CD4-positive, alpha-beta T cell treated with Interleukin-1 beta for 1 hour (primary cell): Measurements from ENCODE around the gene ALDH1A1.
A peak's percentile ranks its signal among the peaks of the same experiment; 100 is the strongest.

Source experiments
- DNase-seq, 2 donors: peaks; one replicate each; pipeline ENCODE4 v3.0.0-alpha.2; 2020 to 2022

ALDH1A1 gene

GRCh38 chr9:72952914-72953313 is at the start of gene ALDH1A1:
Gene ALDH1A1 (minus strand): TSS chr9:72953053. CDS start chr9:72953000, 53 bp downstream.
- peak in 1 of 2 donors; percentile 0 for DNase-seq

GRCh38 chr9:73001860-73002259 is 49.0 kb upstream of the ALDH1A1 start:
- DNase-seq = no peak

- no peak for DNase-seq
These were observed 45.5 kb upstream of the ALDH1A1 start for GRCh38 chr9:72998363-72998762.

GRCh38 chr9:72997387-72997995 is 44.6 kb upstream of the ALDH1A1 start:
- no peak for DNase-seq

- DNase-seq = no peak
These were observed 43.9 kb upstream of the ALDH1A1 start for GRCh38 chr9:72996684-72997314.

- DNase-seq = no peak
These were observed 43.3 kb upstream of the ALDH1A1 start for GRCh38 chr9:72996114-72996513.

GRCh38 chr9:72995131-72996024 is 42.5 kb upstream of the ALDH1A1 start:
- DNase-seq = no peak

- no peak for DNase-seq
These were observed 38.9 kb upstream of the ALDH1A1 start for GRCh38 chr9:72991772-72992171.

GRCh38 chr9:72990397-72991182 is 37.7 kb upstream of the ALDH1A1 start:
- DNase-seq = no peak

GRCh38 chr9:72986522-72987116 is 33.8 kb upstream of the ALDH1A1 start:
- DNase-seq = no peak

GRCh38 chr9:72985746-72986145 is 32.9 kb upstream of the ALDH1A1 start:
- DNase-seq = no peak

GRCh38 chr9:72984991-72985390 is 32.1 kb upstream of the ALDH1A1 start:
- no peak for DNase-seq

- no peak for DNase-seq
These were observed 31.5 kb upstream of the ALDH1A1 start for GRCh38 chr9:72984226-72984947.

GRCh38 chr9:72983512-72984225 is 30.8 kb upstream of the ALDH1A1 start:
- DNase-seq = no peak

GRCh38 chr9:72983056-72983455 is 30.2 kb upstream of the ALDH1A1 start:
- DNase-seq = no peak

- no peak for DNase-seq
These were observed 29.4 kb upstream of the ALDH1A1 start for GRCh38 chr9:72982146-72982799.

GRCh38 chr9:72981433-72981832 is 28.6 kb upstream of the ALDH1A1 start:
- no peak for DNase-seq

- DNase-seq = no peak
These were observed 27.9 kb upstream of the ALDH1A1 start for GRCh38 chr9:72980600-72981265.

- no peak for DNase-seq
These were observed 27.3 kb upstream of the ALDH1A1 start for GRCh38 chr9:72980183-72980582.
